HG03064 (cell line): ENCODE results near the gene RAP1A.
"Not testable (repeated sequence)": the region's sequence is repeated elsewhere in the genome, so short reads cannot be mapped to it uniquely, and the experiment has no call there.

ENCODE experiments used
- ATAC-seq: cut with Tn5 transposase; IDR thresholded peaks from one replicate; pipeline ENCODE4 v1.9.1; 2021; ENCODE audit warnings: low read depth; ENCODE audit not compliant: unreplicated experiment

Gene RAP1A

GRCh38 chr1:111625276-111625675 lies 5.7 kb downstream of the RAP1A start:
- no peak for ATAC-seq

GRCh38 chr1:111628153-111628552 lies 8.6 kb downstream of the RAP1A start:
- no peak for ATAC-seq

- ATAC-seq, result no peak
These were observed 9.8 kb downstream of the RAP1A start for GRCh38 chr1:111629190-111629954.

DNA sequence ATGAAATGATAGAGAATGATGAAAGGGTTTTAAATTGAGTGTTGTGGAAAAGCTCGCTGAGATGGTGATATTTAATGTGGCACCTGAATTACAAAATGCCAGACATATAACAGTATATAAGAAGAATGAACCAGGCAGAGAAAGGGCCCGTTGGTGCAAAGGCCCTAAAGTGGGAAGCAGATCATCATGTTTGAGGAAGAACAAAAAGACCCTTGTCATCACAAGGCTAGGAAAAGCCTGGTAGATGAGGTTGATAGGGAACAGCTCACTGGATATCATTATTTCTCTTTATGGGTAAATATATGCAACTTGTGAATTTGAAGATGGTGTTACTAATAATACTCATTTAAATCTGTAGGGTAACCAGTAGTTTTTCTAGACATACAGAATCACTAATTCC lies 11.0 kb downstream of the RAP1A start:
- no peak for ATAC-seq

DNA sequence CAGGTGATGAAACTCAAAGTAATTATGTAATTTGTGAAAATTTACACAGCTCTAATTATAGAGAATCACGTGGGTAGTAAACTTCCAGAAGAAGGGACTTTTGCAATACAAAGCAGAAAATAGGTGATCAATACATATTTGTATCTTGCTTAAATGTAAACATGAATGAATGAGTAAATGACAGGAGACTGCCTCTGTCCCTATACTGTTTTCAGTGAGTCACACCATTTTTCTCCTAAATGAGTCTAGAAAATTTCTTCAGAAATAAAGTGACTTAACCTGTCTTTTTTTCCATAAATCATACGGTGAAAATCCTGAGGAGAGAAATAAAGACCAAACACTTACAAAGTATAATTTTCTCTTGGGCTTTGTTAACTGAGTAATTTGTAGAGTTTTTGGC lies 11.9 kb downstream of the RAP1A start:
- no peak for ATAC-seq

GRCh38 chr1:111632771-111633170 lies 13.2 kb downstream of the RAP1A start:
- not testable (repeated sequence) for ATAC-seq

DNA sequence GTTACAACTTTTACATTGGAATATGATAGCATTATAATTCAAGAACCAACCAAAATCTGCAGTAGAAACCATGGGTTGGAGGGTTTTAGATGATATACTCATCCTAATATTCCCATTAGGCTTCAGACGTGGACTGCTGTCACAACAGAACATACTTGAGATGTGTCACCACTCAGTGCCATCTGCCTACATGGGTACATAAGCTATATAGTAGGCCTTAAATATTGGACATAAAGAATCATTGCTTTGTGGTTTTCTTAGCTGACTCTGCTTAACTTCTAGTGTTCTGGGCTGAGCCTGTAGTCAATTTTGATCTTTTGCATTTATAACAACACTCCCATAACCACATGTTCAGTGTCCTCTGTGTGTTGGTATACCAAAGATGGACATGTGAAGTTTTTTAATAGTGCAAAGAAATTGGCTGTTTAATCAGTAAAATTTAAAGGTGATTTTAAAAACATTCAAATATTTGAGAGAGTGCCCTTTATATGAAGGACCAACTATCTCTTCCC lies 14.2 kb downstream of the RAP1A start:
- ATAC-seq, result no peak

- ATAC-seq, result no peak
These were observed 15.9 kb downstream of the RAP1A start for GRCh38 chr1:111635324-111636009.

DNA sequence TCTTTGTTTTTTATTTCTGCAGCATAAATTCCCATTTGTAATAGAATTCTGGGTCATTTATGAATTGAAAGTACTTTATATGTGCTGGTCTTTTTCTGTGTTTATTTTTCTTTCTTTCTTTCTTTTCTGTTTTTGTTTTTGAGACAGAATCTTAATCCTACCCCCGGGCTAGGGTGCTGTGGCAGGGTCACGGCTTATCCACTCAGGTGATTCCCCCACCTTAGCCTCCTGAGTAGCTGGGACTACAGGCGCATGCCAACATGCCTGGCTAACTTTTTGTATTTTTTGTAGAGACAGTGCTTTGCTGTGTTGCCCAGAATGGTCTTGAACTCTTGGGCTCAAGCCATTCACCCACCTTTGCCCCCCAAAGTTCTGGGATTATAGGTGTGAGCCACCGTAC lies 18.7 kb downstream of the RAP1A start:
- no peak for ATAC-seq

- no peak for ATAC-seq
These were observed 20.1 kb downstream of the RAP1A start for GRCh38 chr1:111639602-111640198.

- ATAC-seq, result no peak
These were observed 23.5 kb downstream of the RAP1A start for GRCh38 chr1:111643097-111643496.

DNA sequence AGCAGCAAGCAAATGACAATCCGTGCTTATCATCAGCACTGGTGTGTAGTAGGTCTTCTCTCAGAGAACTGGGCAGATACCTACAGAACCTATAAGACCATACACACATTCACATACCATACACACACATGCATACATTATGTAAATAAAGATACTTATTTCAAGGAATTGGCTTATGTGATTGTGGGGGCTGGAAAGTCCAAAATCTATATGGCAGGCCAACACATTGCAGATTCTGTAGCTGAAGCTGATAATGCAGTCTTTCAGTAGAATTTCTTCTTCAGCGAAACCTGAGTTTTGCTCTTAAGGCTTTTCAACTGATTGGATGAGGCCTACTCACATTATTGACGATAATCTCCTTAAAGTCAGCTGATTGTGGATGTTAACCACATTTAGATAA lies 24.1 kb downstream of the RAP1A start:
- no peak for ATAC-seq

GRCh38 chr1:111644506-111644905 lies 24.9 kb downstream of the RAP1A start:
- no peak for ATAC-seq

DNA sequence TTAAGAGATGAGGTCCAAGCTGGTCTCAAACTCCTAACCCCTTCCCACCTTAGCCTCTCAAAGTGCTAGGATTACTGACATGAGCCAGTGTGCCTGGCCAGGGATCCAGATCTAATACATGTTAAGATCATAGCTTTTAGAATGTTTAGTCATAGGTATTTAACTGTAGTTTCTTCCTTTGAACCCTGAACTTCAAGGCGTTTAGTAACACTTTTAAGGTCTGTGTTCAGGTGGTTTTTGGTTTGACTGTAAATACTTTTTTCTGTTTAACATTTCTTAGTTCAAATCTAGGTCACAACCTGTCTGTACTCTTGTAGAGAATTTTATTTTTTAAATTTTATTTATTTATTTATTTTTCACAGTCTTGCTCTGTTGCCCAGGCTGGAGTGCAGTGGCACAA lies 28.1 kb downstream of the RAP1A start:
- ATAC-seq, result no peak

GRCh38 chr1:111648806-111649205 lies 29.2 kb downstream of the RAP1A start:
- ATAC-seq, result no peak

DNA sequence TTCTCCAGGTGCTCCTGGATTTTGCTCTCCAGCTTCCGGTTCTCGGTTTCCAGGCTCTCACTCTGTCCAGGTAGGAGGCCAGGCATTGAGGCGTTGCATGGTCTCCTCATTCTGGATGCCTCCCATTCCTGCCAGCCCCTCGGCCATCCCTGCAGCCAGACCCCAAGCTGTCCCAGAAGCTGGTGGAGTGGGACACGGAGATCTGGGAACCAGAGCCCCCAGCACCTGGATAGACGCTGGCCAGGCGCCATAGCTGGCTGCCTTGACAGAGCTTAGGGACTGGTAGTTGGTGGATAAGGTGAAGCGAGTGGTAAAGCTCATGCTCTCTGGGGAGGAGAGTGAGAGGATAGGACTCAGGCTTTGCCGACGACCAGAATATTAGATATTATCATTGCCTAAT lies 29.6 kb downstream of the RAP1A start:
- ATAC-seq, result no peak

- no peak for ATAC-seq
These were observed 30.1 kb downstream of the RAP1A start for GRCh38 chr1:111649648-111650047.

- ATAC-seq, result no peak
These were observed 34.1 kb downstream of the RAP1A start for GRCh38 chr1:111653709-111654108.

- ATAC-seq, result no peak
These were observed 35.2 kb downstream of the RAP1A start for GRCh38 chr1:111654839-111655238.

GRCh38 chr1:111656086-111657017 lies 36.8 kb downstream of the RAP1A start:
- ATAC-seq, result no peak

- no peak for ATAC-seq
These were observed 39.0 kb downstream of the RAP1A start for GRCh38 chr1:111658622-111659021.
